VCaP (cell line): ENCODE results near the gene RASGEF1B.

Source experiments
- H3K27ac ChIP-seq: fragments of 450-650 bp; 2 replicates; pipeline ENCODE4 v1.5.1; 2017
- CTCF ChIP-seq: fragments of 450-650 bp; conservative IDR thresholded peaks from 2 replicates; pipeline ENCODE4 v1.5.1; 2017; ENCODE audit warnings: mild to moderate bottlenecking, moderate library complexity

RASGEF1B gene

GRCh38 chr4:81452452-81453006 lies 19.2 kb downstream of the RASGEF1B start:
- H3K27ac ChIP-seq: no peak overlapping the region
- no peak for TF ChIP-seq CTCF

GRCh38 chr4:81449015-81449414 lies 22.7 kb downstream of the RASGEF1B start:
- no peak overlapping the region for H3K27ac ChIP-seq
- TF ChIP-seq CTCF: no peak

GRCh38 chr4:81447566-81448229 lies 24.0 kb downstream of the RASGEF1B start:
- no peak for TF ChIP-seq CTCF
- H3K27ac ChIP-seq: no peak overlapping the region

GRCh38 chr4:81446634-81447033 lies 25.1 kb downstream of the RASGEF1B start:
- no peak for TF ChIP-seq CTCF

GRCh38 chr4:81445196-81445595 lies 26.5 kb downstream of the RASGEF1B start:
- no peak for TF ChIP-seq CTCF
- H3K27ac ChIP-seq: no peak overlapping the region

More at GRCh38 chr4:81446634-81447033, 25.1 kb downstream of the RASGEF1B start:
- H3K27ac ChIP-seq: no peak overlapping the region

- no peak overlapping the region for H3K27ac ChIP-seq
- TF ChIP-seq CTCF: no peak
Measured at GRCh38 chr4:81442484-81443085, 29.1 kb downstream of the RASGEF1B start.

GRCh38 chr4:81440949-81441348 lies 30.8 kb downstream of the RASGEF1B start:
- H3K27ac ChIP-seq: no peak overlapping the region
- TF ChIP-seq CTCF: no peak
